Gastroesophageal sphincter (tissue), 4 donors: Measurements from ENCODE around the gene SYT1. TPM values are rescaled to one million over a fixed set of nuclear protein-coding genes. Genes with fewer than 3 reads are reported as not detected.

Experiments used
- ATAC-seq: fragments of 150-250 bp; one replicate; pipeline ENCODE4 v1.9.1; 2016; ENCODE audit warnings: mild to moderate bottlenecking, moderate library complexity
- H3K27ac ChIP-seq, 4 donors: fragments of 200-600 bp; sonication (generic) in 3 of 4; 1 replicate in 3 of 4; 2 replicates in 1 of 4; pipeline ENCODE4 v1.5.1; 2016 to 2019
- H3K27me3 ChIP-seq: fragments of 200-600 bp; sonication (generic); one replicate; pipeline ENCODE4 v1.5.1; 2019
- H3K36me3 ChIP-seq, 2 donors: fragments of 200-600 bp; sonication (generic); one replicate each; pipeline ENCODE4 v1.5.1; 2019; ENCODE audit warnings: control low read depth in 1 of 2
- H3K4me1 ChIP-seq, 3 donors: fragments of 200-600 bp; sonication (generic); 1 replicate in 2 of 3; 2 replicates in 1 of 3; pipeline ENCODE4 v1.5.1; 2016 to 2019; ENCODE audit warnings: control low read depth in 2 of 3
- H3K4me3 ChIP-seq, 2 donors: fragments of 200-600 bp; sonication (generic); one replicate each; pipeline ENCODE4 v1.5.1; 2019; ENCODE audit warnings: mild to moderate bottlenecking in 1 of 2, moderate library complexity in 1 of 2
- H3K9me3 ChIP-seq, 3 donors: fragments of 200-600 bp; sonication (generic); one replicate each; pipeline ENCODE4 v1.5.1; 2017 to 2019; ENCODE audit warnings: control low read depth in 2 of 3
- EP300 ChIP-seq: sonication (generic); formaldehyde crosslinking; IDR thresholded peaks from one replicate; pipeline ENCODE4 v1.6.1; 2017; ENCODE audit warnings: antibody characterized with exemption, mild to moderate bottlenecking
- POLR2A ChIP-seq, 2 donors: fragments of 450-650 bp; IDR thresholded peaks; one replicate each; pipeline ENCODE4 v1.6.1; 2017; ENCODE audit warnings: antibody characterized with exemption in 2 of 2, mild to moderate bottlenecking in 2 of 2, moderate library complexity in 1 of 2
- POLR2AphosphoS5 ChIP-seq: sonication (generic); formaldehyde crosslinking; IDR thresholded peaks from one replicate; pipeline ENCODE4 v1.6.1; 2017; ENCODE audit warnings: antibody characterized with exemption
- WGBS, 2 donors: methylation state at CpG; one replicate each; pipeline ENCODE4 v1.1.5; 2018; ENCODE audit warnings: low coverage in 1 of 2; 5-methylcytosine and 5-hydroxymethylcytosine counted together
- total RNA-seq, 4 donors: library from RNA; depleted of rRNA; stranded (reverse); fragments of >200 nt; gene quantifications; one replicate each; pipeline ENCODE4 v1.1.0, GENCODE V29; 2016
- TF ChIP-seq, protein P1 (sequence below), 4 experiments: fragments of 200-600 bp in 2 of 4; fragments of 450-650 bp in 2 of 4; sonication (generic) in 1 of 4; IDR thresholded peaks; one replicate each; pipeline ENCODE4 v1.5.1; 2017 to 2019; ENCODE audit warnings: antibody characterized with exemption in 4 of 4, mild to moderate bottlenecking in 2 of 4, moderate library complexity in 2 of 4

SYT1 gene
- total RNA-seq, 4 donors from 2014 or later: 1.9 to 6.6 (median 3.5) TPM

- Histone ChIP-seq H3K4me1 (no peaks in the 10 kb centered on the region), H3K36me3 (no peaks in the 10 kb centered on the region), H3K27ac (no peak overlapping the region), H3K4me3 (no peak overlapping the region), H3K27me3 (no peaks in the 10 kb centered on the region), H3K9me3 (peaks cover 0 to 10% (median 0%) of the 10 kb centered on the region in 3 donors)
- ATAC-seq: no peak
- WGBS, 2 donors: 46 to 89% methylated on average over 1 to 2 of the region's 6 CpGs
- TF ChIP-seq EP300: no peak
- TF ChIP-seq, protein P1, sequence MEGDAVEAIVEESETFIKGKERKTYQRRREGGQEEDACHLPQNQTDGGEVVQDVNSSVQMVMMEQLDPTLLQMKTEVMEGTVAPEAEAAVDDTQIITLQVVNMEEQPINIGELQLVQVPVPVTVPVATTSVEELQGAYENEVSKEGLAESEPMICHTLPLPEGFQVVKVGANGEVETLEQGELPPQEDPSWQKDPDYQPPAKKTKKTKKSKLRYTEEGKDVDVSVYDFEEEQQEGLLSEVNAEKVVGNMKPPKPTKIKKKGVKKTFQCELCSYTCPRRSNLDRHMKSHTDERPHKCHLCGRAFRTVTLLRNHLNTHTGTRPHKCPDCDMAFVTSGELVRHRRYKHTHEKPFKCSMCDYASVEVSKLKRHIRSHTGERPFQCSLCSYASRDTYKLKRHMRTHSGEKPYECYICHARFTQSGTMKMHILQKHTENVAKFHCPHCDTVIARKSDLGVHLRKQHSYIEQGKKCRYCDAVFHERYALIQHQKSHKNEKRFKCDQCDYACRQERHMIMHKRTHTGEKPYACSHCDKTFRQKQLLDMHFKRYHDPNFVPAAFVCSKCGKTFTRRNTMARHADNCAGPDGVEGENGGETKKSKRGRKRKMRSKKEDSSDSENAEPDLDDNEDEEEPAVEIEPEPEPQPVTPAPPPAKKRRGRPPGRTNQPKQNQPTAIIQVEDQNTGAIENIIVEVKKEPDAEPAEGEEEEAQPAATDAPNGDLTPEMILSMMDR (IDR thresholded peaks at IDR 0.05): no peak
- TF ChIP-seq POLR2AphosphoS5: no peak
- no peak for TF ChIP-seq POLR2A (IDR thresholded peaks at IDR 0.05)
These were observed 352.7 kb downstream of the SYT1 start for GRCh38 chr12:79217306-79217705.

DNA sequence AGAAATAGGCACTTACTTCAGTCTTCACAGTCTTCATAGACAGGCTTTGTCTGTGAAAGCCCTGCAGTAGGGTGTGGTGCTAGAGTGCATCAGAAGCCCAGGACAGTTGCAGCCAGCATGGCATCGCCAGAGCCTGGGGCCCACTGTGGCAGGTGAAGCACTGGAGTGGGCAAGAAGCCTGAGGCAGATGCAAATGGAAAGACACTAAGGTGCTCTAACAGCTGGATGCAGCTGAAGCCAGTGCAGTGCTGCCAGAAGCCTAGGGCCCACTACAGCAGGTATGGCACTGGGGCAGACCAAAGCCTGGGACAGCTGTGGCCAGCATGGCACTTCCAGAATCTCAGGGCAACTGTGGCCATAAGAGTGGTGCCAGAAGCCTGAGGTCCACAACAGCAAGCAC, 358.6 kb downstream of the SYT1 start:
- no peak for ATAC-seq
- peaks cover 0 to 25% (median 0%) of the 10 kb centered on the region in 3 donors for H3K9me3 ChIP-seq
- H3K4me3 ChIP-seq: no peak overlapping the region
- H3K4me1 ChIP-seq: no peaks in the 10 kb centered on the region
- H3K27me3 ChIP-seq: no peaks in the 10 kb centered on the region
- H3K36me3 ChIP-seq: no peaks in the 10 kb centered on the region
- H3K27ac ChIP-seq: no peak overlapping the region
- TF ChIP-seq EP300: no peak
- no peak for TF ChIP-seq POLR2AphosphoS5
- TF ChIP-seq, protein P1 (IDR thresholded peaks at IDR 0.05): no peak
- TF ChIP-seq POLR2A (IDR thresholded peaks at IDR 0.05): no peak
- WGBS, 2 donors: no CpG with 5 or more reads among the region's 1 CpG

GRCh38 chr12:79223761-79224160, 359.2 kb downstream of the SYT1 start:
- ATAC-seq: no peak
- WGBS, 2 donors: 95% methylated on average over 2 of the region's 2 CpGs; no CpG with 5 or more reads in 1 of the 2 donors

GRCh38 chr12:79227091-79227490, 362.5 kb downstream of the SYT1 start:
- no peak for TF ChIP-seq POLR2AphosphoS5
- TF ChIP-seq, protein P1 (IDR thresholded peaks at IDR 0.05): no peak
- no peak for TF ChIP-seq POLR2A (IDR thresholded peaks at IDR 0.05)
- TF ChIP-seq EP300: no peak
- no peak for ATAC-seq
- no peaks in the 10 kb centered on the region for H3K4me1 ChIP-seq
- WGBS, 2 donors: 71 to 87% methylated on average over 1 of the region's 1 CpG
- H3K36me3 ChIP-seq: no peaks in the 10 kb centered on the region
- no peak overlapping the region for H3K4me3 ChIP-seq
- no peak overlapping the region for H3K27ac ChIP-seq
- no peaks in the 10 kb centered on the region for H3K27me3 ChIP-seq
- peaks cover 0 to 17% (median 0%) of the 10 kb centered on the region in 3 donors for H3K9me3 ChIP-seq

More at GRCh38 chr12:79223761-79224160, 359.2 kb downstream of the SYT1 start:
- H3K36me3 ChIP-seq: no peaks in the 10 kb centered on the region
- no peaks in the 10 kb centered on the region for H3K27me3 ChIP-seq
- H3K4me1 ChIP-seq: no peaks in the 10 kb centered on the region
- H3K27ac ChIP-seq: no peak overlapping the region
- TF ChIP-seq POLR2A (IDR thresholded peaks at IDR 0.05) (no peak), POLR2AphosphoS5 (no peak), EP300 (no peak)
- TF ChIP-seq, protein P1 (IDR thresholded peaks at IDR 0.05): no peak
- H3K4me3 ChIP-seq: no peak overlapping the region
- H3K9me3 ChIP-seq: peaks cover 0 to 25% (median 0%) of the 10 kb centered on the region in 3 donors

DNA sequence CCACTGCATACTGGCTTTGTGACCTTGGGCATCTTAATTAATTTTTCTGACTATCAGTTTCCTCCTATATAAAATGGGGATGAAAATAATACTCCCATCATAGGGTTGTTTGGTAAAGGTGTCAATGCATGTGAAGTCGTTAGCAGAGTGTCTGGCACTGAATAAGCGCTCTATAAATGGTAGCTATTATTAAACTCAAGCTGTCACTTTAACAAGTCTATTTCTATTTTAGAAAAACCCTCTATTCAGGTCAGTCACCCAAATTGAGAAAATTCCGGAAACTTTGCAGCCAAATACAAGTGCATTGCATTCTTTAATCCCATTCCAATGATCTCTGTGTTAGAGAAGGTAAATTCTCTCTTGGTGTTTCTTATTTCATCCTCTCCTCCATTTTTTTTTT, 363.1 kb downstream of the SYT1 start:
- H3K4me1 ChIP-seq: no peaks in the 10 kb centered on the region
- no peaks in the 10 kb centered on the region for H3K27me3 ChIP-seq
- no peak overlapping the region for H3K27ac ChIP-seq
- no peak for ATAC-seq
- WGBS, 2 donors: 85 to 95% methylated on average over 2 to 3 of the region's 3 CpGs
- no peaks in the 10 kb centered on the region for H3K36me3 ChIP-seq
- no peak overlapping the region for H3K4me3 ChIP-seq
- TF ChIP-seq EP300: no peak
- no peak for TF ChIP-seq POLR2A (IDR thresholded peaks at IDR 0.05)
- no peak for TF ChIP-seq POLR2AphosphoS5
- TF ChIP-seq, protein P1 (IDR thresholded peaks at IDR 0.05): no peak
- peaks cover 0 to 11% (median 0%) of the 10 kb centered on the region in 3 donors for H3K9me3 ChIP-seq
